ENCODE measurements around the gene PRR11.
"Not testable (repeated sequence)": the region's sequence is repeated elsewhere in the genome, so short reads cannot be mapped to it uniquely, and the experiment has no call there.

PRR11 gene

DNA sequence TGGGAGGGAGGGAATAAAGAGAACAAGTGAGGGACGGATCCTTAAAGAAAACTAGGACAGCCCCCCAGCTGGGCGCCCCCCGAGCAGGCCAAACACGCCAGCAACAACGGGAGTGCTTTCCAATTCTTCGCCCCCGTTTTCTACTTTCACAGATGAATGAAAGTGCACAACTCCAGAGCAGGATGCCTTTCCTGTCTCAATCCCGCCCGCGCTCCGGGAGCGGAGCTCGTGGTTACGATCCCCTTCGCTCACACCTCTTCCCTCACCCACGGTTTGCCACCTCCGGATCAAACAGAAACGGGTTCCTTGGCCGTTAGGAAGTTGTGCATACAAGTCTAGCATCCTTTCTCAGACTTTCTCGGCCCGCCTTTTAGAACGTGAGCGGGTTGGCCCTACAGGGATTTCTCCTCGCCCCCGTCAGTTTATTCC is 1.2 kb upstream of the PRR11 start:
- H3K9ac ChIP-seq (ENCODE audit: low read length) = peak overlapping the region; percentile 85
- H3K27me3 ChIP-seq (ENCODE audit: control insufficient read depth in 1 of 2, insufficient read depth in 2 of 2, low read length in 2 of 2) = no peaks in the 10 kb centered on the region
- H3K4me3 ChIP-seq (ENCODE audit: low read depth in 1 of 2, low read length in 2 of 2) = peak overlapping the region; percentile 54 to 97
- peak overlapping the region; percentile 78 for H3K27ac ChIP-seq (ENCODE audit: low read depth, low read length)
- no peaks in the 10 kb centered on the region for H3K9me3 ChIP-seq (ENCODE audit: low read length)
- peaks cover 8% of the 10 kb centered on the region for H3K4me1 ChIP-seq (ENCODE audit: insufficient read depth, low read length)
- no peaks in the 10 kb centered on the region for H3K36me3 ChIP-seq (ENCODE audit: insufficient read depth, low read length)

DNA sequence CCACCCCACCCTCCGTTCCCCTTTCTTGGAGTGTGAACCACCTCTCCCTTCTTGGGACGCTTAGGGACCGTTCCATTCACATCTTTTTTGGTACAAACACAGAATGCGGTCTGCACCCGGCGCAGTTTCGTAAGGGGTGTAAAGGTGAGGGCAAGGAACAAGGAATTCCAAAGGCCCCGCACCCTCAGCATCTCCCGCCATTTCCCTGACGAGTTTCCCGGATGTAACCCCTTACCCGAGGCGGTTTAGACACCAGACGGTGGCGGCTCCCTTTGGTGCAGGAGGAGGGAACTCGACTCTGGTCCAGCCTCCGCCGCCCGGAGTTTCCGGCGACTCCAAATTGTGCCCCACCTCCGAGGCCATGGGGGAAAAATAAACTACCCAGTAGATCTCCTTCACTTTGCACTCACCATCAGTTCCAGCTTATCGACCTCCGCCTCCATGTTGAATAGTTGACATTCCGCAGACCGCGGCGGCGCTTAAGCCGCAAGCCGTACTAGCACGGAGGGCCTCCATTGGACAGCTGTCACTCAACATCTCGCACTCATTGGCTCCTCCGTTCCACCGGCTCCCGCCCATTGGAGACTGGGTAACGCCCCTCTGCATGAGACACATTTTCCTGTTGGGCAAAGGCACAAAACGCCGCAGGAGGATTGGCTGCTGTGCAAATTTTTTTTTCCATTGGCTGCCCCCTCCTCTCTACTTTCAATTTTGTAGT is 666 bp upstream of the PRR11 start, which contains the start of gene SKA2:
SKA2 (minus strand) TSS at position 466 of the 718 bp plus-strand sequence; CDS start at position 443, 23 bp downstream.
- no peaks in the 10 kb centered on the region for H3K36me3 ChIP-seq (ENCODE audit: insufficient read depth, low read length)
- H3K4me1 ChIP-seq (ENCODE audit: insufficient read depth, low read length) = peaks cover 8% of the 10 kb centered on the region

DNA sequence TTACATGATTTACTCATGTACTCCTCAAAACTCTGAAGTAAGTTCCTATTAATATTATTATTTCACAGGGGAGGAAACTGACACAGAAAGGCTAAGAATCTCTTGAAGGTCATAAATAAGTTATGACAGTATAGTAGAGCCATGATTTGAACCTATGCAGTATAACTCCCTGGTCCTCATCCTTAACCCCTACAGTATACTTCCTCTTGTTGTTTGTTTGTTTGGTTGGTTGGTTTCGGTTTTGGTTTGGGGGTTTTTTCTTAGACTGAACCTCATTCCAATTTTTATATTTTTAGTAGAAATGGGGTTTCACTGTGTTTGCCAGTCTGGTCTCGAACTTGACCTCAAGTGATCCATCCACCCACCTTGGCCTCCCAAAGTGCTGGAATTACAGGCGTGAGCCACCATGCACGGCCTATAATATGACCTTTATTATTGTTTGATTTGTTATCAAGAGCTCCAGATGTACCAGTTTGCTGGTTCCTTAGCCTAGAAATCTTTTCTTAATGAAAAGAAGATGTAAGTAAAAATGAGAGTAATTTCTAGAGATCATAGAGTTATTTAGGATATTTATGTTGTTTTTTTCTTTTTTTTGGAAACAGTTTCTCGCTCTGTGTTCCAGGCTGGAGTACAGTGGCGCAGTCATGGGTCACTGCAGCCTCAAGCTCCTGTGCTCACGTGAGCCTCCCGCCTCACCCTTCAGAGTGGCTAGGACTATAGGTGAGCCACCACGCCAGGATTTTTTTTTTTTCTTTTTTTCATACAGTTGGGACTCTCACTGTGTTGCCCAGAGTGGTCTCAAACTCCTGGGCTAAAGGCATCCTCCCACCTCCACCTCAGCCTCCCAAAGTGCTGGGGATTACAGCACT is 4.8 kb downstream of the PRR11 start:
- H3K27me3 ChIP-seq (ENCODE audit: control insufficient read depth in 1 of 2, insufficient read depth in 2 of 2, low read length in 2 of 2) = no peaks in the 10 kb centered on the region
- H3K9ac ChIP-seq (ENCODE audit: low read length) = no peak overlapping the region
- H3K4me3 ChIP-seq (ENCODE audit: low read depth in 1 of 2, low read length in 2 of 2) = no peak overlapping the region
- no peaks in the 10 kb centered on the region for H3K36me3 ChIP-seq (ENCODE audit: insufficient read depth, low read length)
- no peaks in the 10 kb centered on the region for H3K9me3 ChIP-seq (ENCODE audit: low read length)
- H3K4me1 ChIP-seq (ENCODE audit: insufficient read depth, low read length) = peaks cover 8% of the 10 kb centered on the region
- no peak overlapping the region for H3K27ac ChIP-seq (ENCODE audit: low read depth, low read length)

More for the DNA sequence above, 666 bp upstream of the PRR11 start, which contains the start of gene SKA2:
- no peaks in the 10 kb centered on the region for H3K9me3 ChIP-seq (ENCODE audit: low read length)
- H3K4me3 ChIP-seq (ENCODE audit: low read depth in 1 of 2, low read length in 2 of 2) = peak within 1 kb of the TSS; percentile 54 to 97
- H3K27ac ChIP-seq (ENCODE audit: low read depth, low read length) = peak within 1 kb of the TSS; percentile 78
- peak within 1 kb of the TSS; percentile 85 for H3K9ac ChIP-seq (ENCODE audit: low read length)
- H3K27me3 ChIP-seq (ENCODE audit: control insufficient read depth in 1 of 2, insufficient read depth in 2 of 2, low read length in 2 of 2) = no peaks in the 10 kb centered on the region

DNA sequence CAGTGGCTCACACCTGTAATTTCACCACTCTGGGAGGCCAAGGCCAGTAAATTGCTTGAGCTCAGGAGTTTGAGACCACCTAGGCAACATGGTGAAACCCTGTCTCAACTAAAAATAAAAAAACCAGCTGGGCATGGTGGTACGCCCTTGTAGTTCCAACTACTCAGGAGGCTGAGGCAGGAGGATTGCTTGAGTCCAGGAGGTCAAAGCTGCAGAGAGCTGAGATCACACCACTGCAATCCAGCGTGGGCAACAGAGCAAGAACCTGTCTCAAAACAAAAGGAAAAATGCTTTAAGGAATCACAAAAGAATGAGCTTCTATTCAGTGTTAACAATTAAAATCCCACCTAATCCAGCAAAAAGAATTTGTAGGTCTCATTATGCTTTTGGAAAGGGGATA is 5.9 kb downstream of the PRR11 start:
- Histone ChIP-seq H3K9me3 (ENCODE audit: low read length) (no peaks in the 10 kb centered on the region), H3K36me3 (ENCODE audit: insufficient read depth, low read length) (no peaks in the 10 kb centered on the region), H3K27me3 (ENCODE audit: control insufficient read depth in 1 of 2, insufficient read depth in 2 of 2, low read length in 2 of 2) (no peaks in the 10 kb centered on the region), H3K4me3 (ENCODE audit: low read depth in 1 of 2, low read length in 2 of 2) (no peak overlapping the region), H3K27ac (ENCODE audit: low read depth, low read length) (no peak overlapping the region), H3K9ac (ENCODE audit: low read length) (no peak overlapping the region), H3K4me1 (ENCODE audit: insufficient read depth, low read length) (peaks cover 2% of the 10 kb centered on the region)

DNA sequence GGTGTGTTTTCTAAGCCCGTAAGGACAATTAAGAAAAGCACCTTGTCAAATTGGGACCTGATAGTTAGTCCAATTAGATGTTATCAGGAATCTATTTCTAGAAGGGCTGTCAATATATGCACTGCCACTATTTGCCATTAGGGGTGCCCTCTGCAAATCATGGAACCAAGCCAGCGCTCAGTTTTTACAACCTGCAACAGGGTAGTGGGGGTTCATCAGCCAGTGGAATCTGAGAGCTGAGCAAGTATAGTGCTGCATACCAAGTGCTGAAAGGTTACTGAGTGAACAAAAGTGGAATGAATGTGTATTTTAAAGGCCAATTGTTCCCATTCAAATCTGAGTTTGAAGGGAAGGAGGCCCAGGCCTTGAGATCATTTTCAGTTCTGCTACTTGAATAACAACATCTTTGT is 10.4 kb downstream of the PRR11 start:
- no peak overlapping the region for H3K9ac ChIP-seq (ENCODE audit: low read length)
- no peaks in the 10 kb centered on the region for H3K4me1 ChIP-seq (ENCODE audit: insufficient read depth, low read length)
- H3K36me3 ChIP-seq (ENCODE audit: insufficient read depth, low read length) = no peaks in the 10 kb centered on the region
- no peaks in the 10 kb centered on the region for H3K27me3 ChIP-seq (ENCODE audit: control insufficient read depth in 1 of 2, insufficient read depth in 2 of 2, low read length in 2 of 2)
- H3K9me3 ChIP-seq (ENCODE audit: low read length) = no peaks in the 10 kb centered on the region
- H3K4me3 ChIP-seq (ENCODE audit: low read depth in 1 of 2, low read length in 2 of 2) = no peak overlapping the region
- no peak overlapping the region for H3K27ac ChIP-seq (ENCODE audit: low read depth, low read length)

DNA sequence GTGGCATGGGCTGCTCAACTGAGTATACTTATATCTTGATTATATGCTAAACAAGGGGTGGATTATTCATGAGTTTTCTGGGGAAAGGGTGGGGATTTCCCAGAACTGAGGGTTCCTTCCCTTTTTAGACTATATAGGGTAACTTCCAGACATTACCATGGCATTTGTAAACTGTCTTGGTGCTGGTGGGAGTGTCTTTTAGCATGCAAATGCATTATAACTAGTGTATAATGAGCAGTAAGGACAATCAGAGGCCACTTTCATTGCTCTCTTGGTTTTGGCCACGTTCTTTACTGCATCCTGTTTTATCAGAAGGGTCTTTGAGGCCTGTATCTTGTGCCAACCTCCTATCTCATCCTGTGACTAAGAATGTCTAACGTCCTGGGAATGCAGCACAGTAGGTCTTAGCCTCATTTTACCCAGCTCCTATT is 12.0 kb downstream of the PRR11 start:
- Histone ChIP-seq H3K4me1 (ENCODE audit: insufficient read depth, low read length) (no peaks in the 10 kb centered on the region), H3K27me3 (ENCODE audit: control insufficient read depth in 1 of 2, insufficient read depth in 2 of 2, low read length in 2 of 2) (no peaks in the 10 kb centered on the region), H3K36me3 (ENCODE audit: insufficient read depth, low read length) (no peaks in the 10 kb centered on the region), H3K4me3 (ENCODE audit: low read depth in 1 of 2, low read length in 2 of 2) (no peak overlapping the region), H3K27ac (ENCODE audit: low read depth, low read length) (no peak overlapping the region), H3K9ac (ENCODE audit: low read length) (no peak overlapping the region), H3K9me3 (ENCODE audit: low read length) (no peaks in the 10 kb centered on the region)

DNA sequence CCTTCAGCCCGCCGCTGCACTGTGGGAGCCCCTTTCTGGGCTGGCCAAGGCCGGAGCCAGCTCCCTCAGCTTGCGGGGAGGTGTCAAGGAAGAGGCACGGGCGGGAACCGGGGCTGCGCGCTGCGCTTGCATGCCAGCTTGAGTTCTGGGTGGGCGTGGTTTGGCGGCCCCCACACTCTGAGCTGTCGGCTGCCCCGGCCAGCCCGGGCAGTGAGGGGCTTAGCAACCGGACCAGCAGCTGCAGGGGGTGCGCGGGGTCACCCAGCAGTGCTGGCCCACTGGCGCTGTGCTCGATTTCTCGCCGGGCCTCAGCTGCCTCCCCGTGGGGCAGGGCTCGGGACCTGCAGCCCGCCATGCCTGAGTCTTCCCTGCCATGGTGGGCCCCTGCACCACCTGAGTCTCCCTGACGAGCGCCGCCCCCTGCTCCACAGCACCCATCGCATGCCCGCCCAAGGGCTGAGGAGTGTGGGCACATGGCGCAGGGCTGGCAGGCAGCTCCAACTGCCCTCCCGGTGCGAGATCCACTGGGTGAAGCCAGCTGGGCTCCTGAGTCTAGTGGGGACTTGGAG is 17.0 kb downstream of the PRR11 start:
- Histone ChIP-seq H3K27me3 (ENCODE audit: control insufficient read depth in 1 of 2, insufficient read depth in 2 of 2, low read length in 2 of 2) (no peaks in the 10 kb centered on the region), H3K9ac (ENCODE audit: low read length) (no peak overlapping the region), H3K4me3 (ENCODE audit: low read depth in 1 of 2, low read length in 2 of 2) (no peak overlapping the region), H3K9me3 (ENCODE audit: low read length) (no peaks in the 10 kb centered on the region), H3K36me3 (ENCODE audit: insufficient read depth, low read length) (no peaks in the 10 kb centered on the region), H3K27ac (ENCODE audit: low read depth, low read length) (no peak overlapping the region), H3K4me1 (ENCODE audit: insufficient read depth, low read length) (no peaks in the 10 kb centered on the region)

DNA sequence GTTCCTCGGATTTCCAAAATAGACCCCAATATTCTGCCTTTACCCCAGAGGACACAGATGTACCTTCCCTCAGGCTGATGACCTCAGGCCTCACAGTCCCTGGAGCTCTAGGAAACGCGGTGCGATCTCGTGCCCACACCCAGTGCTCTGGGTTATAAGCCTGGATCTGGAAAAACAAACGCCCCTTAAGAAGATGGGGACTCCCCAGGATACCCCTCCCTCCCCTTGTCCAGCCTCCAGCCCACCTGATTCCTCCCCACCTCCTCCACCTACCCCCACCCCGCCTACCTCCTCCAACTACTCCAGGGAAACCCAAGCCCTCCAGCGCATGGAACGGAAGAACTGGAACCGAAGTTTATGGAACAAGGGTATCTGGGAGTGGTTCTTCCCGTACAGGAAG is 19.1 kb downstream of the PRR11 start:
- Histone ChIP-seq H3K4me3 (ENCODE audit: low read depth in 1 of 2, low read length in 2 of 2) (no peak overlapping the region), H3K4me1 (ENCODE audit: insufficient read depth, low read length) (no peaks in the 10 kb centered on the region), H3K36me3 (ENCODE audit: insufficient read depth, low read length) (no peaks in the 10 kb centered on the region), H3K27me3 (ENCODE audit: control insufficient read depth in 1 of 2, insufficient read depth in 2 of 2, low read length in 2 of 2) (no peaks in the 10 kb centered on the region), H3K9me3 (ENCODE audit: low read length) (no peaks in the 10 kb centered on the region), H3K27ac (ENCODE audit: low read depth, low read length) (no peak overlapping the region), H3K9ac (ENCODE audit: low read length) (no peak overlapping the region)

DNA sequence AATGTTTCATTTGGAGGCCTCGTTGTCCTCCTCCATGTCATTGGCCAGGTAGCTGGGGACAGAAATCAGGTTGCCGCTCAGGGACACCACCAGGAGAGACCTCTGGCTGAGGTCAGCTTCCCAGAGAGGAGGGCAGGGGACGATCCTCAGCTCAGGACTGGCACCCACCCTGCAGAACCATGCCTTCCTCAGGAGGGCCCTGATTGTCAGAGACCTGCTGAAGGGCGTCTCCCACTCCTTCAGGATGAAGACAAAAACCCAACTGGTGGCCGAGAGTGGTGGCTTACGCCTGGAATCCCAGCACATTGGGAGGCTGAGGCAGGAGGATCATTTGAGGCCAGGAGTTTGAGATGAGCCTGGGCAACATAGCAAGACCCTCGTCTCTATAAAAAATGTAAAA is 19.5 kb downstream of the PRR11 start:
- no peaks in the 10 kb centered on the region for H3K27me3 ChIP-seq (ENCODE audit: control insufficient read depth in 1 of 2, insufficient read depth in 2 of 2, low read length in 2 of 2)
- no peak overlapping the region for H3K9ac ChIP-seq (ENCODE audit: low read length)
- H3K4me3 ChIP-seq (ENCODE audit: low read depth in 1 of 2, low read length in 2 of 2) = no peak overlapping the region
- H3K4me1 ChIP-seq (ENCODE audit: insufficient read depth, low read length) = no peaks in the 10 kb centered on the region
- no peak overlapping the region for H3K27ac ChIP-seq (ENCODE audit: low read depth, low read length)
- H3K36me3 ChIP-seq (ENCODE audit: insufficient read depth, low read length) = no peaks in the 10 kb centered on the region
- H3K9me3 ChIP-seq (ENCODE audit: low read length) = no peaks in the 10 kb centered on the region

DNA sequence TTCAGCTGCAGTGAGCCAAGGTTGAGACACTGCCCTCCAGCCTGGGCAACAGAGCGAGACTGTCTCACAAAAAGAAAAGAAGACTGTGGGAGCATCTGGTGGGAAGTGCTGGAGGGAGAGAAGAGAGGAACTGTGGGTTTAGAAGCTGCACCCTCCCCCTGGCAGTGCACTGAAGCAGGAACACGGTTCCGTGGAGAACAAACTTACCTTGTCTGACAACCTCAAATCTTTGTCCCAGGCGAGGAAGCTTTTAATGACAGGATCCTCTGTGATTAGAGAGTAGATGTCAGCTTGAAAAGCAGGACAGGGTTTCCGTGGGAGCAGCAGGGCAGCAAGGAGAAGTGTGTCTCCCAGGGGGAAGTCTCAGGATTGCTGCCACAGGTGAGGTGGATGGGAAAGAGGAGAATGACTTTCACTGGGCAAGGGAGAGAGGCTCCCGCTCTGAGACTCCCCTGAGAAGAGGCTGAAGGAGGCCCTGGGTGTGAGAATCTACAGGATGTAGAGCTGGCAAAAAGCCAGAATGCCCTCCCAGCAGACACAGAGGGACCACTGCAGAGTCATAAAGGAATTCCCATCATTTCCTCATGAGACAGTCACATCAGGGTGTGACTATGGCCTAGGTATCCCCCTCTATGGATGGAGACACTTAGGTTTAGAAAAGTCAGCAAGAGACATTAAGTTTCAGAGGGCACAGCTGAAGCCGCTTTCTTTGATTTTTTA is 22.9 kb downstream of the PRR11 start:
- Histone ChIP-seq H3K9ac (ENCODE audit: low read length) (no peak overlapping the region), H3K4me1 (ENCODE audit: insufficient read depth, low read length) (no peaks in the 10 kb centered on the region), H3K27ac (ENCODE audit: low read depth, low read length) (no peak overlapping the region), H3K4me3 (ENCODE audit: low read depth in 1 of 2, low read length in 2 of 2) (no peak overlapping the region), H3K9me3 (ENCODE audit: low read length) (no peaks in the 10 kb centered on the region), H3K36me3 (ENCODE audit: insufficient read depth, low read length) (no peaks in the 10 kb centered on the region), H3K27me3 (ENCODE audit: control insufficient read depth in 1 of 2, insufficient read depth in 2 of 2, low read length in 2 of 2) (no peaks in the 10 kb centered on the region)

DNA sequence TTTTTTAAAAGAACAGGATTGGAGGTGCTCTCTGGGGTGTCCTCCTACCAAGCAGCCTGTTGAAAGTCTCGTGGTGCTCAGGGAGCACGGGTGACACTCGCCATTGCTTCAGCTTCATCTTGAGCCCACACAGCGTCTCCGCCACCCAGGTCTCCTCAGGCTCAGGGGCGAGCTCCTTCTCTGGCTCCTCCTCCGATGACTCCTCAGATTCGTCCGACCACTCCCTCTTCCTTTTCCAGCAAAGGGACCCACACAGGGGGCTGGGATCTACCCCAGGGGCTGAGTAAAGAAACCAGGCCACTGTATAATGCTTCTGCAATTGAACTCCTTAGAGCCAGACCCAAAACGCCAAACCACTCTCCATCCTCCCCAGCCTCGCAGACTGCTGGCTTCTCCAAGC is 24.1 kb downstream of the PRR11 start:
- H3K4me1 ChIP-seq (ENCODE audit: insufficient read depth, low read length); H3K9me3 ChIP-seq (ENCODE audit: low read length); H3K4me3 ChIP-seq (ENCODE audit: low read depth in 1 of 2, low read length in 2 of 2); H3K27ac ChIP-seq (ENCODE audit: low read depth, low read length); H3K9ac ChIP-seq (ENCODE audit: low read length); H3K36me3 ChIP-seq (ENCODE audit: insufficient read depth, low read length); H3K27me3 ChIP-seq (ENCODE audit: control insufficient read depth in 1 of 2, insufficient read depth in 2 of 2, low read length in 2 of 2): not testable (repeated sequence)

Measured in muscle layer of colon (tissue), 2 donors.